SIG-M5 treated with dmso at 0.1 percent for 504 hours (cell line): ENCODE data around the gene TBCB.
"Not testable (repeated sequence)": the region's sequence is repeated elsewhere in the genome, so short reads cannot be mapped to it uniquely, and the experiment has no call there.

Experiments
- DNase-seq: peaks from one replicate; lab custom pipeline; 2025; ENCODE audit not compliant: unreplicated experiment; lab: John Stamatoyannopoulos, UW

The TBCB gene

GRCh38 chr19:36169084-36169760 lies 54.0 kb downstream of the TBCB start:
- DNase-seq, result no peak

- DNase-seq, result no peak
Observed at GRCh38 chr19:36172852-36173251, 57.6 kb downstream of the TBCB start.

GRCh38 chr19:36173846-36174245 lies 58.6 kb downstream of the TBCB start:
- not testable (repeated sequence) for DNase-seq
